HG02885 (cell line): ENCODE measurements around the gene GLIS1.

Experiments used
- ATAC-seq: cut with Tn5 transposase; IDR thresholded peaks from one replicate; pipeline ENCODE4 v1.9.1; 2021; ENCODE audit warnings: mild to moderate bottlenecking; ENCODE audit not compliant: unreplicated experiment, poor library complexity

The GLIS1 gene

GRCh38 chr1:53575141-53575954 is 163.6 kb downstream of the GLIS1 start:
- no peak for ATAC-seq

GRCh38 chr1:53574621-53575020 is 164.3 kb downstream of the GLIS1 start:
- no peak for ATAC-seq

- no peak for ATAC-seq
These were observed 165.0 kb downstream of the GLIS1 start for GRCh38 chr1:53573931-53574330.

GRCh38 chr1:53573522-53573921 is 165.4 kb downstream of the GLIS1 start:
- no peak for ATAC-seq

GRCh38 chr1:53572815-53573173 is 166.2 kb downstream of the GLIS1 start:
- ATAC-seq = no peak

- no peak for ATAC-seq
These were observed 166.7 kb downstream of the GLIS1 start for GRCh38 chr1:53572065-53572814.

GRCh38 chr1:53568540-53568939 is 170.4 kb downstream of the GLIS1 start:
- no peak for ATAC-seq

- no peak for ATAC-seq
These were observed 171.1 kb downstream of the GLIS1 start for GRCh38 chr1:53567851-53568250.

- ATAC-seq = no peak
These were observed 171.5 kb downstream of the GLIS1 start for GRCh38 chr1:53567450-53567849.

GRCh38 chr1:53563611-53564010 is 175.4 kb downstream of the GLIS1 start:
- ATAC-seq = no peak

- no peak for ATAC-seq
These were observed 176.0 kb downstream of the GLIS1 start for GRCh38 chr1:53562981-53563379.

- ATAC-seq = no peak
These were observed 176.5 kb downstream of the GLIS1 start for GRCh38 chr1:53562291-53562980.

- ATAC-seq = no peak
These were observed 177.4 kb downstream of the GLIS1 start for GRCh38 chr1:53561503-53562105.

- no peak for ATAC-seq
These were observed 178.1 kb downstream of the GLIS1 start for GRCh38 chr1:53560581-53561502.

GRCh38 chr1:53559854-53560580 is 178.9 kb downstream of the GLIS1 start:
- ATAC-seq = no peak

- ATAC-seq = no peak
These were observed 179.6 kb downstream of the GLIS1 start for GRCh38 chr1:53559391-53559815.

- ATAC-seq = no peak
These were observed 180.1 kb downstream of the GLIS1 start for GRCh38 chr1:53558739-53559315.

- no peak for ATAC-seq
These were observed 180.9 kb downstream of the GLIS1 start for GRCh38 chr1:53557830-53558738.
